DMS153 (cell line): ENCODE measurements around the gene ACSF3.

Experiments
- DNase-seq: peaks from one replicate; lab custom pipeline; 2025; lab: John Stamatoyannopoulos, UW

The ACSF3 gene

DNA sequence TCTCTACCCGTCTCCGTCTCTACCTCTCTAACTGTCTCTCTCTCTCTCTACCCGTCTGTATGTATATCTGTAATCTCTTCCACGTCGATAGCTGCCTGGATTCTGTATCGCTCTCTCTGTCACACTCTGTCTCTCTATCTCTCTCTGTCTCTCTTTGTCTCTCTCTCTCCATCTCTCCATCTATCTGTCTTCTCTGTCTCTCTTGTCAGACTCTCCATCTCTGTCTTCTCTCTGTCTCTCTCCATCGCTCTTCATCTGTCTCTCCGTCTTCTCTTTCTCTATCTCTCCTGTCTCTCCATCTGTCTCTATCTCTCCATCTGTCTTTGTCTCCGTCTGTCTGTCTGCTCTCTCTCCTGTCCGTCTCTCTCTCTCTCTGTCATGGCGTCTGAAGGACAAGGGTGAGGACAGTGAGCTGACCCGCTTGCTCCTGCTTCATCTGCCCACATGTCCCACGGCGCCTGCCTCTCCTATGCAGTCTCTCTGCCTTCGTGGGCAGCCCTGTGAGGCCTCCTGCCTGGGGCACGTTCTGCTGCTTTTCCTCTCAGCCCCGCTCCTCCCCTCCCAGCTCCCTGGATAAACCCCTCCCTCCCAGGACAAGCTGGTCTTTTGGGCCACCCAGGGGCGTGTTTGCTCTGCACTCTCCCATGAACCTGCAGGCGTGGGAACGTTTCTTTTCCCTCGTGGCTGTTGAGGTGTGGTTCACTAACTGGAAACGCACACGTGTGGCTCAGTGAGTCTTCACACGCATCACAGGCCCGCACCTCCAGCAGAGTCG is 18.9 kb downstream of the ACSF3 start:
- DNase-seq: no peak

DNA sequence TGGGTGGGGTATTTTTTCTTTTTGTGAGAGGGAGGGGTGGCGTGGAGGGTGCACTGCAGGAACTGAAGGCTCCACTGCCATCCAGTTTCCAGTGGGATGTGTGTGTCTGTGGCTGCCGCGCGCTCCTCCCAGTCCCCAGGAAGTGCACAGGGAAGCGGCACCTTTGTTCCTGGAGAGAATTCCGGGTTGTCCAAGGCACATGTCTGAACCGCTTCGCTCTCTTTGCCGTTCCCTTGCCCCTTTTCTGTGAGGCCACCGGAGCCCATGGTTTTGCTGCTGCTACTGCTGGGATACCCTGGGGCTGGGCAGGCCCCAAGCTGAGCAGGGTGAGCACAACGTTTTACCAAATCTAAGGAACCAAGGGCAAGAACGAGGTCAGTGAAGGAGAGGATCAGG is 19.5 kb downstream of the ACSF3 start:
- no peak for DNase-seq

DNA sequence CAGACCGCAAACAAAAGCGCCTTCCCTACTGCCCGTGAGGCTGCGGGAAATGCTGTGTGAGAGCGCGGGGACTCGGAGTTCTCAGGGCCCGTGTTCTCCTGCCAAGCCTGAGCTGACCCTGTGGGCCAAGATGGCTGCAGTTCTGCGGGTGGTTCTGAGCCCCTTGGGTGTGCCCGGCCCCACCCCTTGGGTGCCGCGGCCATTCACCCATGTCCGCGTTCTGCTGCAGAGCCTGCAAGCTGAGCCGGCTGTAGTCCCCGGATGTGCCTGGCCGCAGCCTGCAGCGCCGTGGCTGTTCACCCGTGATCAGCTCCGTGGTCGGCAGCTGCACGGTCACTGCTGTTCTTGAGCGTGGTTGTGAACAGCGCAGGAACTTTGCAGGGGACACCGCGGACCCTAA is 20.0 kb downstream of the ACSF3 start:
- no peak for DNase-seq

GRCh38 chr16:89114159-89114981 is 20.7 kb downstream of the ACSF3 start:
- DNase-seq: no peak

- DNase-seq: no peak
Observed at GRCh38 chr16:89115216-89115861, 21.7 kb downstream of the ACSF3 start.

DNA sequence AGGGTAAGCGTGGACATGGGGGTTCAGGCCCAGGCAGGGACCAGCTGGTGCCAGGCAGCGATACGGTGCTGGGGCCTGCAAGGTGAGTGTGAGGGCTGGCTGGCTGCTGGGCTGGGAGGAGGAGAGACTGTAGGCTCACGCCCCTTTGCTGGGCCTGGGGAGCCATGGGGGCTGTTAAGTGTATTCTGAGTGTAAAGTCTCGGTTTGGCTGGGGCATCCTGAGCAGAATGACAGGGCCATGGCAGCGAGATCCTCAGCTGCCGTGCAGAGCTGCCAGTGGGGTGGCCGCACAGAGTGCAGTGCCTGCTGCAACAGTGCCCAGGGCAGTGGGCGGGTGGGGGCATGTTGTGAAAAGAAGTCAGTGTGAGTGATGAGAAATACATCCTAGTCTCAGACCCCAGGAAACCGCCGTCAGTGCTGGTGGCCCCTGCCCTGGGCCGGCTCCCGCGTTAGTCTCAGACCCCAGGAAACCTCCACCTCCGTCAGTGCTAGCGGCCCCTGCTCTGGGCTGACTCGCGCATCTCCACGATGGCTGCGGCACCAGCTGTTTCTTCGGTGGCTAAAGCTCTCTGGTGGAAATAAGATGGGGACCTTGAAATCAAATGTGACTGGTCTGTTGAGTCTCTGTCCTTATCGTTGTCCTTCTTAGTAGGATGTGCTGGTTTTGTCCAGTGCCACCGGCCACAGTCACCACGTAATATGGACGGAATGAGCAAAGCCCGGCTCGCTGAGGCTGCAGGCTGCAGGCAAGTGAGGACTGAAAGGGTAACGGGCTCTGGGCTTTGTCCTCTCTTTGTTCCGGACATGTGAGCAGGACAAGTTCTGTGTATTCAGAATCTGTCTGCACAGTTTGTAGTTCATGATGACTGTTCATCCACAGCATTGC is 22.9 kb downstream of the ACSF3 start:
- DNase-seq: no peak

- DNase-seq: no peak
Observed at GRCh38 chr16:89117227-89117974, 23.7 kb downstream of the ACSF3 start.

DNA sequence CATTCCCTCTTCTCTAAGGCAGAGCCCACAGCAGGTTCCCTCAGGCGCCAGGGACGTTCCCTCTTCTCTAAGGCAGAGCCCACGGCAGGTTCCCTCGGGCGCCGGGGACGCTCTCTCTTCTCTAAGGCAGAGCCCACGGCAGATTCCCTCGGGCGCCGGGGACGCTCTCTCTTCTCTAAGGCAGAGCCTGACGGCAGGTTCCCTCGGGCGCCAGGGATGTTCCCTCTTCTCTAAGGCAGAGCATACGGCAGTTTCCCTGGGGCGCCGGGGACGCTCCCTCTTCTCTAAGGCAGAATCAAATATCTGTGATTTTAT is 24.3 kb downstream of the ACSF3 start:
- no peak for DNase-seq

GRCh38 chr16:89118361-89119165 is 24.9 kb downstream of the ACSF3 start:
- no peak for DNase-seq

DNA sequence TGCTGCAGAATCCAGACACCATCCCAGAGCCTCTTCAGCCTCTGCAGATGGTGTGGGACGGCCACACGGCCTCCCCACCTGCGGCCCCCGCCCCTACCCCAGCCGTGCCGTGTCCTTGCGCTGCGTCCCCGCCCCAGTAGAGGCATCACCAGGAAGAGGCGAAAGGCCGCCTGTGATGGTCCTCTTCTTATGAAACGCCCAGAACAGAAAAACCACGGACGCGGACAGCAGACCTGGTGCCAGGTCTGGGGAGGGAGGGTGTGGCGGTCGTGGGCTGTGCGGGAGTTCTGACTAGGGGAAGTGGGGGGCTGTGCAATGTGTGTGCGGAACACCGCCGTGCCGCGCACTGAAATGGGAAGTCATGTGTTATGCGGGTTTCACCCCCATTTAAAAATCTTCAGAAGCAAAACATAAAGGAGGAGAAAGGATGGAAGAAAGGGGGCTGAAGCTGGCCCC is 25.5 kb downstream of the ACSF3 start:
- DNase-seq: no peak

DNA sequence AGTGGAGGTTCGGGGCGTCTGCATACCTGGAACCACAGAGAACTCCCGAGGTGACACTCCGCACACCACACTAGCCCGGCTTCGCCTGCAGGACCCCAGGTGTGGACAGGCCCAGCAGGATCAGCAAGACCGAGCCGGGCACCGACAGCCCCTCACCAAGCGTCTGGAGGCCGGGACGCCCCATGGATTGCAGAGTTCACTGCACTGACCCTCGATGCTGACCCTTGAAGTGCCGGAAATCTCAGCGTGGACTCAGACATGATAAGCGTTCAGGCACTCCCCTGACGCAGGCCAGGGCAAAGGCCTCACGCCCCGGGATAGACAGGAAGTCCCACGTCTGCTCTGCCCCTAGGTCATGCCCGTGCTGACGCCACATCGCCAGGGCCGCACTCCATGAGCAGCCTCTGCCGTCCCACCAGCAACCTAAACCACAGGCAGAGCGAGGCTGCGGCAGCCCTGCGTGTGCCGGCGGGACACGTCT is 26.0 kb downstream of the ACSF3 start:
- no peak for DNase-seq

DNA sequence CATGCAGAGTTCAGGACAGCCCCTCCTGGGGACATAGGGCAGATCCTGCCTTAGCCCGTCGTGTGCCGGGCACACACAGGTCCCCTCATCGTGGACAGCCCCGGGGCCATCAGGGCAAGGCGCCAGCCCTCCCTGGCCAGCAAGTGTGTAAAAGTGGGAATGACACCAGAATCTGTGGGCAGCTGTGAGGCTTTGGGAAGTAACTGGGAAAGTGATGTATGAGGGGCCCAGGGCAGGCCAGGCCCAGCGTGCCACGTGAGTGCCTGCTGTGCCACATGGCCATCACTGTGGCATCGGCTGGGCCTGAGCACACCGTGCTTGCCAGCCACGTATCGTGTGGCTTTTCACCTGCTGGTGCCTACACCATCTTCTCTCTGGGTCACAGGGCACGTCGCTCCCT is 26.6 kb downstream of the ACSF3 start:
- no peak for DNase-seq

DNA sequence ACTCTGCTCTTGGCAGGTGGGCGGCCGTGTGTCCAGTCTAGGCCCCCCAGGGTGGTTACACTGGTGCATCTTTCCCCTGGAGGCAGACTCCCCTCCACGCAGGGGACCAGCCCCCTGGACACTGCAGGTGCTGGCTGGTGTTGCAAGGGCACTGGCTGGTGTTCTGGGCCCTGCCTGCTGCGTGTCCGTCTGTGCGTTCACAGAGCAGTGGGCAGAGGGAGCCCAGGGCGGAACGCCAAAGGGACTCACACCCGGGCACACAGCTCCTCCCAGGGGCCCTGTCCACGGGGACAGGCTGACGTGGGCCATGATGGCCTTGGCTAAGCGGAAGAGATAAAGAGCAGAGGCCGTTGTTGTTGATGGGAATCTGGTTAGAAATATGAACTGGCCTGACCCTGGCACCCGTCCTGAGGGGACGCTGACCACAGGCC is 27.3 kb downstream of the ACSF3 start:
- DNase-seq: no peak

GRCh38 chr16:89121691-89122321 is 28.2 kb downstream of the ACSF3 start:
- DNase-seq: no peak

- peak; percentile 86 for DNase-seq
Observed at GRCh38 chr16:89122322-89122851, 28.7 kb downstream of the ACSF3 start.

DNA sequence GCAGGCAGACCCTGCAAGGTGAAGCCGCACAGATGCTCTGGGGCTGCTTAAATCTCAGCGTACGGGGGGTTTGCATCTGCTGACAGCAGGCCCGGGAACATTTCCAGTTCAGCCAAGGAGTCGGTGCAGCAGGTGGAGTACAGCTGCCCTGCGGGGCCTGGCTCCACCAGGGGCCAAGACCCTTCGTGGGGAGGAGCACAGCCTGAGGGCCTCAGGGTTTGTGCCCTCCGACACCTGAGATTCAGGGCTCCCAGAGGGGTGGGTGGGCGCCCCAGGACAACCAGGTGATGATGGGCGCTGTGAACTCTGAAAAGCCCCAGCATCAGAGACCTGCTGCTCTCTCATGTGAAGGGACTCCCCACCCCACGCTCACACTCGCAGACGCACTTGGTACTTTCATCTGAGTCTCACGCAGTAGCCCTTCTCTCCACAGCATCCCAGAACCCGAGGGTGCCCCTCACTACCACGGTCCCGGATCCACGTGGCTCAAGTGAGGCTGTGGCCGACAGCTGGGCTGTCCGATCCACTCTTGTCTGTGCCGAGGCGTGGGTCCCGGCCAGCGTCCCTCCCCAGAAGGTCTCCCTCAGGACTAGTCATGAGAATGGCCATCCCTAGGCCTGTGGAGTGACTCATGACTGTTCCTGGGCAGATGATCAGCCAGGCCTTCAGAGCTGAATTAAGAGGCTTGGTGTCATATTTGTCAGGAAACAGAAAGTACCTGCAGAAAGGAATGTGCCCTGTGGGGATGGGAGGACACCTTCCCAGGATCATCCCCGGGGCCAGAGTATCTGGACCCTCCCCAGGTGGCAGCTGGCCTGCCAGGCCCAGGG is 29.6 kb downstream of the ACSF3 start:
- DNase-seq: no peak

DNA sequence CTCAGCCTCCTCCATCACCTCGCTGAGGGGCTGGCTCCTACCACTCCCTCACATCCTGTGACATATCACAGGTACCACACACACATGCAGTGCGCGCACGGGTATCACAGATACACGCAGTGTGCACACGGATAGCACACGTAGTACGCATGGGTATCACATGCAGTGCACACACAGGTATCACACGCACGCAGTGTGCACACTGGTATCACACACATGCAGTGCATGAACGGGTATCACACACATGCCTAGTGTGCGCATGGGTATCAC is 30.1 kb downstream of the ACSF3 start:
- no peak for DNase-seq

DNA sequence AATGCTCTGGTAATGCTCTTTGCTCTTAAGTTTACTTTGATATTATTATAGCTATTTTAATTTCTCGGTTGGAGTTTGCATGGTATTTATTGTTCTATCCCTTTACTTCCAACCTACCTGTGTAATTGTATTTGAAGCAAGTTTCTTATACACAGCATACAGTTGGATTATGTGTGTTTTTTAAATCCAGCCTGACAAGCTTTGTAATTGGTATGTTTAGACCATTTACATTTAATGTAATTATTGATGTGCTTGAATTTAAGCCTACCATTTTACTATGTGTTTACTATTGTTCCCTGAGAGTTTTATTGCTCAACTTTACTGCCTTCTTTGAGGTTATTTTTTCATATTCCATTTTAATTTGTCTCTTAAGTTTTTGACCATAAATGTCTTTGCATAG is 35.7 kb downstream of the ACSF3 start:
- no peak for DNase-seq

DNA sequence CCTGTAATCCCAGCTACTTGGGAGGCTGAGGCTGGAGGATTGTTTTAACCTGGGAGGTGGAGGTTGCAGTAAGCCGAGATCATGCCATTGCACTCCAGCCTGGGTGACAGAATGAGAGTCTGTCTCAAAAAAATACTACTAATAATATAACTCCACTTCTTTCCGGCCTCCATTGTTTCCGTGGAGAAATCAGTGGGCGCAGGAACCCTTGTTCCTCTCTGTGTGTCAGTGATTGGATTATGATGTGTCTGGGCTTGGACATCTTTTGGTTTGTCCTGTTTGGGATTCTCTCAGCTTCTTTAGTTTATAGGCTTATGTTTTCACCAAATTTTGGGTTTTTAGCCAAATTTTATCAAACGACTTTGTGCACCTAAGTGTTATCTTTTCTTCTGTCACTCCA is 36.8 kb downstream of the ACSF3 start:
- no peak for DNase-seq
